Measurements from ENCODE around the gene BNIPL.

BNIPL gene

GRCh38 chr1:151059109-151060006 is 23.0 kb downstream of the BNIPL start, which contains the start of gene CDC42SE1:
Gene CDC42SE1, minus strand, starts transcription at chr1:151059622. Its CDS starts 3,892 bp downstream, at chr1:151055730.
- peak; percentile 68 for DNase-seq

- no peak for DNase-seq
Measured at GRCh38 chr1:151060007-151060656, 23.7 kb downstream of the BNIPL start, which contains the start of gene MLLT11. Gene MLLT11, plus strand, starts transcription at chr1:151060397. Its CDS starts 6,828 bp downstream, at chr1:151067225.

- DNase-seq, result no peak
Measured at GRCh38 chr1:151060657-151061421, 24.5 kb downstream of the BNIPL start.

GRCh38 chr1:151061704-151062103 is 25.3 kb downstream of the BNIPL start:
- no peak for DNase-seq

- DNase-seq, result no peak
Measured at GRCh38 chr1:151062741-151063371, 26.5 kb downstream of the BNIPL start.

- DNase-seq, result no peak
Measured at GRCh38 chr1:151065089-151065645, 28.8 kb downstream of the BNIPL start.

GRCh38 chr1:151067185-151067584 is 30.8 kb downstream of the BNIPL start:
- DNase-seq, result no peak

- DNase-seq, result no peak
Measured at GRCh38 chr1:151069103-151069486, 32.7 kb downstream of the BNIPL start.

GRCh38 chr1:151070474-151071276 is 34.3 kb downstream of the BNIPL start, which contains the start of gene GABPB2:
Gene GABPB2, plus strand, starts transcription at chr1:151070761. Its CDS starts 17,429 bp downstream, at chr1:151088190.
- peak; percentile 85 for DNase-seq

GRCh38 chr1:151072224-151072623 is 35.8 kb downstream of the BNIPL start:
- no peak for DNase-seq

GRCh38 chr1:151085953-151086559 is 49.7 kb downstream of the BNIPL start:
- DNase-seq, result no peak
